Esophagus muscularis mucosa (tissue), 4 donors: ENCODE measurements around the gene ZIC5.

Experiments
- EP300 ChIP-seq: sonication (generic); formaldehyde crosslinking; IDR thresholded peaks from one replicate; pipeline ENCODE4 v1.6.1; 2017; ENCODE audit warnings: antibody characterized with exemption
- POLR2A ChIP-seq: fragments of 450-650 bp; IDR thresholded peaks from one replicate; pipeline ENCODE4 v1.6.1; 2017; ENCODE audit warnings: antibody characterized with exemption, moderate library complexity, mild to moderate bottlenecking, low read depth
- POLR2AphosphoS5 ChIP-seq, 2 donors: sonication (generic); formaldehyde crosslinking; IDR thresholded peaks; one replicate each; pipeline ENCODE4 v1.6.1; 2017; ENCODE audit warnings: antibody characterized with exemption in 2 of 2
- TF ChIP-seq, protein P1 (sequence below), 3 experiments: fragments of 200-600 bp in 2 of 3; fragments of 450-650 bp in 1 of 3; sonication (generic) in 2 of 3; IDR thresholded peaks; one replicate each; pipeline ENCODE4 v1.5.1; 2017 to 2019; ENCODE audit warnings: antibody characterized with exemption in 3 of 3, mild to moderate bottlenecking in 2 of 3, moderate library complexity in 1 of 3

DNA sequence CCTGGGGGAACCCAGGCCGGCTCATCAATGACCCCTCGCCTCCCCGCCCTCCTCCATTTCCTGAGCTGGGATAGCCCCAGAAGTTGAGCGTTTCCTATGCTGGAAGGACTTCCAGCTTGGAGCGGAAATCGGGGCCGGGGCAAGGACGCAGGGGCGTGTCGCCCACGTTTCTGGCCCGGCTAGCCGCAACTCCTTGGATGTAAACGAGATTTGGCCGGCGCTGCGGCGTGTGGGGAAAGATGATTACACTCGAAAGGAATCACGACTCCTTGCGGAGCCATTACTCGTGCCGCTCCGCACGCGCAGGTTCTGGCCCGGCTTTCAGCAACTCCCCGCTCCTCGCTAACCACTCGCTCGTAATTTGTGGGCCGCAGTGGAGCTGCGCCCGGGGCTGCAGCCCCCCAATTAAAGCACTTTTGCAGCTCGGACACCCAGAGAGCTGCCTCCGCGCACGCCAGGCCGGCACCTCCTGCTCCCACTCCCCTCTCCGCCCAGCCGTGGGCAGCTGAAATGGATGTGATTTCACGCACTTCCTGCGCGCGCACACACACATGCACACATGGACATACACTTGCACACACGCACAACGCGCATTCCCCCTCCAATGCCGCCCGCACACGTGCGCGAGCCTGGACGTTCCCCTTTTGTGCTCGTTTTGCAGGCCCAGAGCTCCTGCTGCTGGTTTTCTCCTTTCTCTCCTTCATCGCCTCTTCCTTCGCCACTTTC, 15.7 kb downstream of the ZIC5 start:
- TF ChIP-seq, protein P1, sequence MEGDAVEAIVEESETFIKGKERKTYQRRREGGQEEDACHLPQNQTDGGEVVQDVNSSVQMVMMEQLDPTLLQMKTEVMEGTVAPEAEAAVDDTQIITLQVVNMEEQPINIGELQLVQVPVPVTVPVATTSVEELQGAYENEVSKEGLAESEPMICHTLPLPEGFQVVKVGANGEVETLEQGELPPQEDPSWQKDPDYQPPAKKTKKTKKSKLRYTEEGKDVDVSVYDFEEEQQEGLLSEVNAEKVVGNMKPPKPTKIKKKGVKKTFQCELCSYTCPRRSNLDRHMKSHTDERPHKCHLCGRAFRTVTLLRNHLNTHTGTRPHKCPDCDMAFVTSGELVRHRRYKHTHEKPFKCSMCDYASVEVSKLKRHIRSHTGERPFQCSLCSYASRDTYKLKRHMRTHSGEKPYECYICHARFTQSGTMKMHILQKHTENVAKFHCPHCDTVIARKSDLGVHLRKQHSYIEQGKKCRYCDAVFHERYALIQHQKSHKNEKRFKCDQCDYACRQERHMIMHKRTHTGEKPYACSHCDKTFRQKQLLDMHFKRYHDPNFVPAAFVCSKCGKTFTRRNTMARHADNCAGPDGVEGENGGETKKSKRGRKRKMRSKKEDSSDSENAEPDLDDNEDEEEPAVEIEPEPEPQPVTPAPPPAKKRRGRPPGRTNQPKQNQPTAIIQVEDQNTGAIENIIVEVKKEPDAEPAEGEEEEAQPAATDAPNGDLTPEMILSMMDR (IDR thresholded peaks at IDR 0.05) = no peak
- TF ChIP-seq POLR2AphosphoS5 (IDR thresholded peaks at IDR 0.05) = no peak
- no peak for TF ChIP-seq EP300
- TF ChIP-seq POLR2A = no peak
